Mucosa of descending colon (tissue), 3 donors: Measurements from ENCODE around the gene DGUOK. TPM values are rescaled to one million over a fixed set of nuclear protein-coding genes. Genes with fewer than 3 reads are reported as not detected.

ENCODE experiments used
- ATAC-seq: fragments of 200-7000 bp; cut with Tn5 transposase; one replicate; pipeline ENCODE4 v1.9.1; 2020; ENCODE audit warnings: mild to moderate bottlenecking, moderate library complexity
- DNase-seq, 3 donors: peaks; one replicate each; pipeline ENCODE4 v3.0.0-alpha.2; 2020
- H3K36me3 ChIP-seq: fragments of 200-600 bp; one replicate; pipeline ENCODE4 v1.8.0; 2021; ENCODE audit warnings: low read depth, mild to moderate bottlenecking
- H3K4me1 ChIP-seq: fragments of 200-600 bp; one replicate; pipeline ENCODE4 v1.8.0; 2021; ENCODE audit warnings: low read depth, mild to moderate bottlenecking
- H3K4me3 ChIP-seq: fragments of 200-600 bp; one replicate; pipeline ENCODE4 v1.8.0; 2021; ENCODE audit warnings: mild to moderate bottlenecking
- H3K9me3 ChIP-seq: fragments of 200-600 bp; one replicate; pipeline ENCODE4 v1.8.0; 2021; ENCODE audit warnings: mild to moderate bottlenecking
- CTCF ChIP-seq: fragments of 200-600 bp; IDR thresholded peaks from one replicate; pipeline ENCODE4 v1.8.0; 2022; ENCODE audit warnings: antibody characterized with exemption, mild to moderate bottlenecking
- intact Hi-C, 2 donors: fragments of 100-400 bp; cut with DNase I in 1 of 2; cut with micrococcal nuclease in 1 of 2; formaldehyde crosslinking; loops; one replicate each; pipeline versions ENCODE4 v1.11.0 to v1.11.1; 2022; cut with DNase I, micrococcal nuclease
- total RNA-seq, 3 donors: library from RNA; stranded (reverse); fragmentation: NEBNext Ultra II Directional in 2 of 3; extraction: Animal tissue kit (Norgen Biotek cat#: 25700) in 2 of 3; gene quantifications; one replicate each; pipeline versions ENCODE4 v1.2.1 to v1.2.4, GENCODE V29; 2021 to 2023
- donor health status: DM: no; HTN: no; CAD: no; lungs with moderate emphysema.
- donor health status: DM: no; HTN: no; CAD: no.
- donor health status: DM: no; HTN: yes; CAD: no.

Gene DGUOK
- total RNA-seq, 3 donors from 2014 or later = 36.5 to 61.3 (median 57.8) TPM

GRCh38 chr2:73989972-73990371, 63.3 kb downstream of the DGUOK start:
- Histone ChIP-seq H3K4me1 (peaks cover 22% of the 10 kb centered on the region), H3K4me3 (no peak overlapping the region), H3K36me3 (no peaks in the 10 kb centered on the region), H3K9me3 (no peaks in the 10 kb centered on the region)
- intact Hi-C loops = no loop called here
- no peak for DNase-seq
- no peak for ATAC-seq
- no peak for TF ChIP-seq CTCF

DNA sequence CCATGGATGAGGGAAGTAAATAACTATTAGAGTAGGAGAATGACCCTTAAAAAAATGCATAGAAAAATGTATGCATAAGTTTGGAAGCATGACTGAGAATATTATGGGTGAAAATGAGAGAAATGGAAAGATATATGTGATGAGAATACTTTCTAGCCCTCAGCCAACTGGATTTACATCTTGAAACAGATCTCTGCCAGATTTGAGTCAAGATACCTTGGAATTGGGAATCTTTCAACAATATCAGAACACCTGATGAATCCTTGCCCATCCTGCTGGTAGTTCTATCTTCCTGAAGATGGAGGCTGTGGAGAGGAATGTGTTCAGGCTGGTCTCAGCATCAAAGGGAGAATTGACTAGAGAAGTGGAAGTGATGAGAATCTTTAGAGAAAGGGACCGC, 63.9 kb downstream of the DGUOK start:
- Histone ChIP-seq H3K4me3 (no peak overlapping the region), H3K4me1 (peaks cover 22% of the 10 kb centered on the region), H3K36me3 (no peaks in the 10 kb centered on the region), H3K9me3 (no peaks in the 10 kb centered on the region)
- ATAC-seq (no peak), DNase-seq (no peak)
- no peak for TF ChIP-seq CTCF
- intact Hi-C loops = no loop called here

DNA sequence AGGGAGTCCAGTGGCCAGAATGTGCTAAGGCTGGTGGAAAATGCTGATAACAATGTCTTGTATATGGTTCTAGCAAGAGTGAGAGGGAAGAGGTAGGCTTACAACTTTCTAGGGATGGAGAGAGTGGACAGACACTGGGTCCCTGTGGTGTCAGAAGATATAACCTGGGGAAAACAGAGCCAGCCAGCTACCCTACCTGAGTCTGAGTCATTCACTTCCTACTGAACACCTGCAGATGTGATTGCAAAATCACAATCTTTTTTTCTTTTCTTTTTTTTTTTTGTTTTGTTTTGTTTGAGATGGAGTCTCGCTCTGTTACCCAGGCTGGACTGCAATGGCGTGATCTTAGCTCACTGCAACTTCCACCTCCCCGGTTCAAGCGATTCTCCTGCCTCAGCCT, 65.4 kb downstream of the DGUOK start:
- Histone ChIP-seq H3K4me3 (no peak overlapping the region), H3K9me3 (no peaks in the 10 kb centered on the region), H3K36me3 (no peaks in the 10 kb centered on the region), H3K4me1 (peaks cover 14% of the 10 kb centered on the region)
- TF ChIP-seq CTCF = no peak
- intact Hi-C loops = no loop called here
- DNase-seq (no peak), ATAC-seq (no peak)

GRCh38 chr2:73993376-73993775, 66.7 kb downstream of the DGUOK start:
- Histone ChIP-seq H3K9me3 (no peaks in the 10 kb centered on the region), H3K36me3 (no peaks in the 10 kb centered on the region), H3K4me1 (peaks cover 7% of the 10 kb centered on the region), H3K4me3 (no peak overlapping the region)
- intact Hi-C loops = no loop called here
- ATAC-seq (no peak), DNase-seq (no peak)
- no peak for TF ChIP-seq CTCF

- DNase-seq (no peak), ATAC-seq (no peak)
- Histone ChIP-seq H3K4me1 (peaks cover 4% of the 10 kb centered on the region), H3K4me3 (no peak overlapping the region), H3K9me3 (no peaks in the 10 kb centered on the region), H3K36me3 (no peaks in the 10 kb centered on the region)
- no peak for TF ChIP-seq CTCF
- intact Hi-C loops = no loop called here
Measured at GRCh38 chr2:73993778-73994177, 67.1 kb downstream of the DGUOK start.

DNA sequence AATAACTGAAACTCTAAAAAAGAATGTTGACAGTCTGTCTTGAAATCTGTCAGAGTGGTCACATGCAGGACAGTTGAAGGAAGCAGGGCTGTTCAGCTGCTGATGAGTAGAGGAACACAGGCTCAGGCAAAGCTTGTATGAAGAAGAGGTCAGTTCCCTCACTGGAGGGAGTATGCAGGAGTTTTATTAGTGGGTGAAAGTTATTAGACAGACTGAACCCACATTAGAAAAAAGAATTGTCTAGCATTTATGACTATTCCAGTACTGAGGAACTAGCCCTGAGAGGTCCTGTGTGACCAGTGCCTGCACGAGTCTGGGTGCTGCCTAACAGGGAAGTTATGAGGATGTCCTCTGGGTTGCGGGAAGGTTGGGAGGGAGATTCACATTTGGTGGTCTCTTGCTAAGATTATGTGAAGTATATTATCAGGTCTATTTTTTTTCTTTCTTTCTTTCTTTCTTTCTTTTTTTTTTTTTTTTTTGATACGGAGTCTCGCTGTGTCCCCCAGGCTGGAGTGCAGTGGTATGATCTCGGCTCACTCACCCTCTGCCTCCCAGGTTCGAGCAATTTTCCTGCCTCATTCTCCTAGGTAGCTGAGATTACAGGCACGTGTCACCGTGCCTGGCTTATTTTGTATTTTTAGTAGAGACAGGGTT, 67.6 kb downstream of the DGUOK start:
- Histone ChIP-seq H3K36me3 (no peaks in the 10 kb centered on the region), H3K4me1 (peaks cover under 1% of the 10 kb centered on the region), H3K4me3 (no peak overlapping the region), H3K9me3 (no peaks in the 10 kb centered on the region)
- no peak for ATAC-seq
- no peak for TF ChIP-seq CTCF
- intact Hi-C loops = no loop called here
- no peak for DNase-seq
